Activated naive CD4-positive, alpha-beta T cell treated with anti-CD3 and anti-CD28 coated beads, Interleukin-2, amount 50 U/mL, for 16 hours (primary cell): ENCODE data around the gene FTO.

Source experiments
- DNase-seq: peaks from one replicate; pipeline ENCODE4 v3.0.0-alpha.2; 2020

FTO gene

GRCh38 chr16:54193665-54194333 is 489.8 kb downstream of the FTO start:
- DNase-seq: no peak

DNA sequence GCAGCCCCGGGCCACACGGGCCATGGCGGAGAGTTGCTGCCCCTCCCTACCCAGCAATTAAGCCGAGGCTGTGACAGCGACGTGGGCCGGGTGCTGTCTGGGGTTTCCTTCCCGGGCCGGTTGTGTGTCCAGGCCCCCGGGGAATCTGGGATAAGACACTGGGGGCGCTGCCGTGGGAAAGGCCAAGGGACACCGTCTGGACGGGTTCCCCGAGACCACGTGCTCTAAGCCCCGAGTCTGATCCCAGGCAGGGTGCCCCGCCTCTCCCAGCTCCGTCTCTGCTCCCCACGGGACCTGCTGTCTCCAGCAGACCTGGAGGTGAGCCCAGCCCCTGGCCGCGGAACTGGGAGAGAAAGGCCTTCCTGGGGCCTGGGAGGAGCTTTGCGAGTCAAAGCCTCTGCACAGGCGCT is 490.4 kb downstream of the FTO start:
- no peak for DNase-seq

DNA sequence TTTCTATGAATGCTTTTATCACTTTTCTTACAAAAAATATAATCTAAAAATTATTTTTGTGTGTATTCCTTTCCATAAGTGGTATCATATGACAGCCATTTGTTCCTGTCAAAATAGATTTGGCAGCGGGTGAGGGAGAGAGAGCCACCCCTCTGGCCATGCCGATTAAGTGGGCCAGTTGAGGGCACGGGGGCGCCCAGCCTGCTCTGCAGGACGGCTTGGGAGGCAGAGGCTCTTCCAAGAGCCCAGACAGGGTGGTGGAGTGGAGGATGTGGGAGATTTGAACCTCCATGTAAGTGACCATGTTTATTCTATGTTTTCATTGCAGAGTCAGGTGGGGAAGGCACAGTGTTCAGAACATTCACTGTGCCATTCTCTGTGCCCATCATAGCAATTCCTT is 493.8 kb downstream of the FTO start:
- DNase-seq: no peak

DNA sequence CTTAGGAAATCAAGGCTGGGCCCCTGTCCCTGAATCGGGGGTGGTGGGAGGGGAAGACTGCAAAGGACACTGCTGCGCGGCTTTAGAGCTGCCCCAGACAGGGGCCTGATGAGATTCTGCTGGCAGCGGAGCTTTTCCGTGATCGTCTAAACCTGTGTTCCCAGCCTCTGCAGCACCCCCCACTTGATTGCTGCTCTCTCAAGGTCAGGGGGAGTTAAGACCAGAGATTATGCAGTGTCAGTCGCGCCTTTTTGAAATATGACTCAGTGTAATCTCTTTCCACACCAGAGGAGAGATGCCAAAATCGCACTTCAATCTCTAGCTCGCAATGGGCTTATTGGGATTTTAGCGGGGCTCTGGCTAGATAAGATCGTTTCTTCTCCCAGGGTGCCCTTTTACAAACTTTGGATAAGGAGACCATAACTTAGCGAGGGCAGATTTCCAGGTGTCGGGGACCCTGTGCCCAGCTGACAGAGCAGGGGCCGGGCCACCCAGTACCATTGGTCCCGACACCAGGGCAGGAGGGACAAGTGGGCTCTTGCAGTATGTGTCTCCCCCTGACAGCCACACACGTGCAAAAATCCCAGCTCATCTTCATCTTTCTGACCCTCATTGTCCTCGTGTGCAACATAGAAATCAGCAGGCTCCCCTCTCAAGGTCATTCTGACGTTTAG is 495.7 kb downstream of the FTO start:
- no peak for DNase-seq

GRCh38 chr16:54200161-54200534 is 496.2 kb downstream of the FTO start:
- no peak for DNase-seq

DNA sequence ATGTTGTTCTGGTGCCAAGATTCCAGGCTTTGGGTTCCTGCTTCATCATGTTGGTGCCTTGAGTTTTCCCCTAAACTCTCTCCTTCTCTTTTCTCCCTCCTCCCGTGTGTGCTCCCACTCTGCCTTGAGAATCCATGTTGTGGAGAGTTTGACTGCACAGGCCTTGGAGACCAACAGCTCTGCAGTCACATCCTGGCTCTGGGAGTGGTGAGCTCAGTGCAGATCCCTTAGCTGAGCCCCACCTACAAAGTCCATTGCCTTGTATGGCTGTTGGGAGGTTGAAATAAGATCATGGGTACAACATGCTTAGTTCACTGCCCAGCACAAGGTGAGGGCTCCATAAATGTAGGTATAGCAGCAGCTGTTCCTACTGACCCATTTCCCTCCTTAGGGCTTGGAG is 496.8 kb downstream of the FTO start:
- DNase-seq: no peak

- no peak for DNase-seq
Measured at GRCh38 chr16:54201200-54201599, 497.2 kb downstream of the FTO start.
